HG02798 (cell line): ENCODE measurements around the gene C1QL2.

Experiments
- ATAC-seq: cut with Tn5 transposase; IDR thresholded peaks from one replicate; pipeline ENCODE4 v1.9.1; 2021; ENCODE audit warnings: mild to moderate bottlenecking; ENCODE audit not compliant: unreplicated experiment, poor library complexity

Gene C1QL2

GRCh38 chr2:119147776-119148715 is 10.5 kb downstream of the C1QL2 start:
- no peak for ATAC-seq

- ATAC-seq = no peak
Measured at GRCh38 chr2:119144806-119145205, 13.7 kb downstream of the C1QL2 start.

GRCh38 chr2:119142824-119143223 is 15.7 kb downstream of the C1QL2 start:
- no peak for ATAC-seq

GRCh38 chr2:119137502-119137901 is 21.0 kb downstream of the C1QL2 start:
- ATAC-seq = no peak

- ATAC-seq = no peak
Measured at GRCh38 chr2:119136872-119137271, 21.7 kb downstream of the C1QL2 start.

- no peak for ATAC-seq
Measured at GRCh38 chr2:119136093-119136492, 22.5 kb downstream of the C1QL2 start.

GRCh38 chr2:119134775-119135174 is 23.8 kb downstream of the C1QL2 start:
- no peak for ATAC-seq

- no peak for ATAC-seq
Measured at GRCh38 chr2:119126650-119127049, 31.9 kb downstream of the C1QL2 start.

GRCh38 chr2:119123389-119123788 is 35.2 kb downstream of the C1QL2 start:
- no peak for ATAC-seq

- no peak for ATAC-seq
Measured at GRCh38 chr2:119122663-119123062, 35.9 kb downstream of the C1QL2 start.

GRCh38 chr2:119119999-119120756 is 38.4 kb downstream of the C1QL2 start:
- ATAC-seq = no peak

- no peak for ATAC-seq
Measured at GRCh38 chr2:119119076-119119785, 39.3 kb downstream of the C1QL2 start.

GRCh38 chr2:119117891-119118882 is 40.4 kb downstream of the C1QL2 start:
- no peak for ATAC-seq

- no peak for ATAC-seq
Measured at GRCh38 chr2:119117408-119117807, 41.1 kb downstream of the C1QL2 start.

GRCh38 chr2:119116411-119117295 is 41.9 kb downstream of the C1QL2 start:
- ATAC-seq = no peak

GRCh38 chr2:119114266-119114665 is 44.3 kb downstream of the C1QL2 start:
- ATAC-seq = no peak

GRCh38 chr2:119113489-119113770 is 45.1 kb downstream of the C1QL2 start:
- ATAC-seq = no peak

- ATAC-seq = no peak
Measured at GRCh38 chr2:119112770-119113488, 45.6 kb downstream of the C1QL2 start.
